ENCODE data around the gene RNF43. TPM values are rescaled to one million over a fixed set of nuclear protein-coding genes. Genes with fewer than 3 reads are reported as not detected.

The RNF43 gene
- total RNA-seq, 1 experiment from 2014 or later, result 2.9 TPM

DNA sequence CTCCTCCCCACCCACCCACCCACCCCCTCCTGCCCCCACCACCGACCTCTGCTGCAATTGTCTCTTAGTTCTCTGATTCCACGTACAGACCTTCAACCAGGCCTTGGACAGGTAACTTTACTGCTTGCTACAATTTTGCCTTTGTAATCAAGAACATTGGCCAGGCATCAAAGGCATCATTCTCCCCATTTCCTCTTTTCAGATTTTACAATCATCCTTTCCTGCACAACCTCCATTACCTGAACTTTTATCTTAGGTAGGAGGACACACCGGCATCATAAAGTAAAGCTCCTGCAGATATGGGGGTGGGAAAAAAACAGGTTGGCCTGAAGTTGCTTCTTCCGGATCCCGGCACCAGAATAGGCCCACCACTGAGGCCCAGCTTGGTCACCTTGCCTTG lies 39.7 kb downstream of the RNF43 start:
- Mint-ChIP-seq H3K9me3 (ENCODE audit: low read depth, unreplicated experiment) (no peaks in the 10 kb centered on the region), H3K4me1 (ENCODE audit: low read depth, unreplicated experiment) (peaks cover 54% of the 10 kb centered on the region), H3K36me3 (ENCODE audit: insufficient read depth, unreplicated experiment) (peaks cover 5% of the 10 kb centered on the region), H3K4me3 (ENCODE audit: low read depth, unreplicated experiment) (no peak overlapping the region), H3K27ac (ENCODE audit: unreplicated experiment) (peak overlapping the region; percentile 55), H3K27me3 (ENCODE audit: unreplicated experiment) (no peaks in the 10 kb centered on the region)
- intact Hi-C loops (cut with micrococcal nuclease; ENCODE audit: unreplicated experiment), result no loop called here
- CTCF ChIA-PET, result no interaction called here
- no peak for DNase-seq
- BruUV-seq (replicated peaks), result no TSS peak
- TF ChIP-seq, protein P1, sequence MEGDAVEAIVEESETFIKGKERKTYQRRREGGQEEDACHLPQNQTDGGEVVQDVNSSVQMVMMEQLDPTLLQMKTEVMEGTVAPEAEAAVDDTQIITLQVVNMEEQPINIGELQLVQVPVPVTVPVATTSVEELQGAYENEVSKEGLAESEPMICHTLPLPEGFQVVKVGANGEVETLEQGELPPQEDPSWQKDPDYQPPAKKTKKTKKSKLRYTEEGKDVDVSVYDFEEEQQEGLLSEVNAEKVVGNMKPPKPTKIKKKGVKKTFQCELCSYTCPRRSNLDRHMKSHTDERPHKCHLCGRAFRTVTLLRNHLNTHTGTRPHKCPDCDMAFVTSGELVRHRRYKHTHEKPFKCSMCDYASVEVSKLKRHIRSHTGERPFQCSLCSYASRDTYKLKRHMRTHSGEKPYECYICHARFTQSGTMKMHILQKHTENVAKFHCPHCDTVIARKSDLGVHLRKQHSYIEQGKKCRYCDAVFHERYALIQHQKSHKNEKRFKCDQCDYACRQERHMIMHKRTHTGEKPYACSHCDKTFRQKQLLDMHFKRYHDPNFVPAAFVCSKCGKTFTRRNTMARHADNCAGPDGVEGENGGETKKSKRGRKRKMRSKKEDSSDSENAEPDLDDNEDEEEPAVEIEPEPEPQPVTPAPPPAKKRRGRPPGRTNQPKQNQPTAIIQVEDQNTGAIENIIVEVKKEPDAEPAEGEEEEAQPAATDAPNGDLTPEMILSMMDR (IDR thresholded peaks at IDR 0.05; ENCODE audit: unreplicated experiment), result no peak

DNA sequence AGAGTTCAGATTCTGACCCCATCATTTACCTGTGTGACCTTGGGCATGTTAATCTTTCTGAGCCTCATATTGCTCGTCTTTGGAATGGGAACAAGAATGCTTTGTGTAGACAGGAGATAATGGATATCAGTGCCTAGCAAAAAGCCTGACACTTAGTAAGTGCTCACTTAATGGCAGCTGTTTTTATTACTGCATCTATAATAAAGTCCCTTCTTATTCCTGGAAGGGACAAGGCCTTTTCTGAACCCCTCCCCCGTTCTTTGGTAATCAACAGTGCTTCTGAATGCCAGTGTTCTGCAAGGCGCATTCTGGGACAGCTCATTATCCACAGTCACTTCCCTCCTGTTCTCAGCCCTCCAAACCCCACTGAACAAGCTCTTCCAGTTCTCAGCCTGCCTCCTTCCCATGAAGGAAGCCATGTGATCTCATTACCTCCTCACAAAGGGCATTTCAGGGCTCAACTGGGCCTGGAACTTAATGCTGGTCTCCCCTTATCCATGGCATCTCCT lies 40.2 kb downstream of the RNF43 start:
- peak overlapping the region; percentile 55 for H3K27ac Mint-ChIP-seq (ENCODE audit: unreplicated experiment)
- TF ChIP-seq, protein P1 (IDR thresholded peaks at IDR 0.05; ENCODE audit: unreplicated experiment), result no peak
- H3K36me3 Mint-ChIP-seq (ENCODE audit: insufficient read depth, unreplicated experiment), result peaks cover 5% of the 10 kb centered on the region
- H3K4me3 Mint-ChIP-seq (ENCODE audit: low read depth, unreplicated experiment), result no peak overlapping the region
- peaks cover 49% of the 10 kb centered on the region for H3K4me1 Mint-ChIP-seq (ENCODE audit: low read depth, unreplicated experiment)
- peak; percentile 68 for DNase-seq
- intact Hi-C loops (cut with micrococcal nuclease; ENCODE audit: unreplicated experiment), result no loop called here
- no peaks in the 10 kb centered on the region for H3K27me3 Mint-ChIP-seq (ENCODE audit: unreplicated experiment)
- H3K9me3 Mint-ChIP-seq (ENCODE audit: low read depth, unreplicated experiment), result no peaks in the 10 kb centered on the region
- CTCF ChIA-PET, result interaction anchor here (0.6 to 1.0 kb wide), 3 partner anchors 13 to 125 kb away, joined by 3 to 5 read pairs (median 4); partner anchors contain the start of gene RNF43
- no TSS peak for BruUV-seq (replicated peaks)

DNA sequence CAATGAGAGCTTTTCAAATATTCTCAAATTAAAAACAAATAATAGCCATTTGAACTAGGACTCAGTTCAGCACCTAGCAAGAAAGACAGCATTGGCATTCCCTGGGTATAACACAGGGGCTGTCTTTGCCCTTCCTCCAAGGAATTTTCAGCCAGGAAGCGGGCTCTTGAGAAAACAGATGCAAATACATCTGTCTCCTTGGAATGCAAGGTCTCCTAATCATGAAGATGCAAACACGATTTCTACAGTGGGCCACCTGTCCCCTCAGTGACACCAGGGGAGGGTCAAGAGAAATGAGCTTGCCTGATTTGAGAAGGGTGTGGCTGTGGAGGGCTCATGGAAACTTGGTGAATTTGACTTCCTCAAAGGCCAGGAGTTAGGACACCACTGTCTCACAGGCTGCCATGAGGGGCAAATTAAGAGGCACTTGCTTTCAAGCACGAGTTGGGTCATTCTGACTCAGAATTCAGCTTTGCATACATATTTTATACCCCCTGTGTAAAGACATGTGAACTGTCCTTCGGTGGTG lies 40.8 kb downstream of the RNF43 start:
- TF ChIP-seq, protein P1 (IDR thresholded peaks at IDR 0.05; ENCODE audit: unreplicated experiment), result no peak
- no peaks in the 10 kb centered on the region for H3K9me3 Mint-ChIP-seq (ENCODE audit: low read depth, unreplicated experiment)
- no peaks in the 10 kb centered on the region for H3K27me3 Mint-ChIP-seq (ENCODE audit: unreplicated experiment)
- H3K27ac Mint-ChIP-seq (ENCODE audit: unreplicated experiment), result no peak overlapping the region
- no TSS peak for BruUV-seq (replicated peaks)
- intact Hi-C loops (cut with micrococcal nuclease; ENCODE audit: unreplicated experiment), result no loop called here
- no peak overlapping the region for H3K4me3 Mint-ChIP-seq (ENCODE audit: low read depth, unreplicated experiment)
- H3K36me3 Mint-ChIP-seq (ENCODE audit: insufficient read depth, unreplicated experiment), result peaks cover 5% of the 10 kb centered on the region
- no peak for DNase-seq
- H3K4me1 Mint-ChIP-seq (ENCODE audit: low read depth, unreplicated experiment), result peaks cover 43% of the 10 kb centered on the region
- CTCF ChIA-PET, result interaction anchor here (0.6 to 1.0 kb wide), 3 partner anchors 12 to 124 kb away, joined by 3 to 5 read pairs (median 4); partner anchors contain the start of gene RNF43

DNA sequence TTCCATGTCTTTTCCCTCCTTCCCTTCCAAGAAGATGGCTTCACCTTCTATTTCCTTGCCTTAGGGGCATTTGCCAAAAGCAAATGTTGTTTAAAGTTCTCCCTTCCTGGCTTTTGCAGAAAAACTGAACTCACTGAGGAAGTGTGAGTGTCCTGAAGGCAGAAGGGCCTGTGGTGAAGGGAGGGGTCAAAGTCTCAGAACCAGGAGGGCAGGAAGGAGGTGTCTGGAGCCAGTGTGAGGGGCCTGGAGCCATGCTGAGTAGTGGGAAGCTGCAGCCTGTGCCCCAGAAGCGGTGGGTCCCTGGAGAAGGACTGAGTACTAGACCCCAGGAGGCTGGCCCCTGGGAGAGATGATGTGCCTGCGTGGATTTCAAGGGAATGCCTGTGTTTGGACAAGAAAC lies 41.5 kb downstream of the RNF43 start:
- peaks cover 35% of the 10 kb centered on the region for H3K4me1 Mint-ChIP-seq (ENCODE audit: low read depth, unreplicated experiment)
- H3K4me3 Mint-ChIP-seq (ENCODE audit: low read depth, unreplicated experiment), result no peak overlapping the region
- intact Hi-C loops (cut with micrococcal nuclease; ENCODE audit: unreplicated experiment), result no loop called here
- H3K27me3 Mint-ChIP-seq (ENCODE audit: unreplicated experiment), result no peaks in the 10 kb centered on the region
- peaks cover 5% of the 10 kb centered on the region for H3K36me3 Mint-ChIP-seq (ENCODE audit: insufficient read depth, unreplicated experiment)
- TF ChIP-seq, protein P1 (IDR thresholded peaks at IDR 0.05; ENCODE audit: unreplicated experiment), result no peak
- H3K27ac Mint-ChIP-seq (ENCODE audit: unreplicated experiment), result no peak overlapping the region
- no peaks in the 10 kb centered on the region for H3K9me3 Mint-ChIP-seq (ENCODE audit: low read depth, unreplicated experiment)
- DNase-seq, result no peak
- CTCF ChIA-PET, result no interaction called here
- BruUV-seq (replicated peaks), result no TSS peak

All from Calu3 (cell line).